Suprapubic skin (tissue), 3 donors: Measurements from ENCODE around the gene KRTDAP.
A peak's percentile ranks its signal among the peaks of the same experiment; 100 is the strongest.

Source experiments
- CTCF ChIP-seq, 2 donors: fragments of 200-600 bp in 1 of 2; fragments of 450-650 bp in 1 of 2; sonication (generic) in 1 of 2; IDR thresholded peaks; one replicate each; pipeline ENCODE4 v1.5.1; 2016 to 2019; ENCODE audit warnings: antibody characterized with exemption in 2 of 2, mild to moderate bottlenecking in 1 of 2, moderate library complexity in 1 of 2
- EP300 ChIP-seq: sonication (generic); formaldehyde crosslinking; IDR thresholded peaks from one replicate; pipeline ENCODE4 v1.6.1; 2017; ENCODE audit warnings: antibody characterized with exemption
- POLR2A ChIP-seq, 2 donors: fragments of 450-650 bp; IDR thresholded peaks; one replicate each; pipeline ENCODE4 v1.6.1; 2017; ENCODE audit warnings: antibody characterized with exemption in 2 of 2, mild to moderate bottlenecking in 2 of 2, moderate library complexity in 2 of 2

GRCh38 chr19:35495107-35496064 is 5.1 kb upstream of the KRTDAP start:
- TF ChIP-seq CTCF (IDR thresholded peaks at IDR 0.05) (peak; percentile 95 to 100), EP300 (no peak), POLR2A (IDR thresholded peaks at IDR 0.05) (no peak)
